ENCODE results near the gene OMP.

DNA sequence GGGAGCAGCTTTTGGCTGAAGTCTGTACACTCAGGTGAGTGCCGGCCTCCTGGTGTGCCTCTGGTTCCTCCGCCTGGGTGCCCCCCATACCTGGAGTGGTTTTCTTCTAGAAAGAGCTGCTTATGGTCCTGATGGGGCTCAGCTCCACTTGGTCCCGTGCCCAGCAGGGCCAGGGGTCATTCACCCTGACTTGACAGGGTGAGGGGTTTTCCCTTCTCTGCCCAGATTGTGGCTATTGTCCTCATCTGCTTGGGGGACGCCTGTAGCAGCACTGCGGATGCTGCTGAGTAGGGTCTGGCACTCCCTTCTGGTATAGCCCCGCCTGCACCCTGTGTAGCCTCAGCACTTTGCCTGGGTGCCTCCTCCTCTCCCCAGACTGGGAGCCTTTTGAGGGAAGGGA is 8.2 kb downstream of the OMP start:
- TF ChIP-seq, protein P1, sequence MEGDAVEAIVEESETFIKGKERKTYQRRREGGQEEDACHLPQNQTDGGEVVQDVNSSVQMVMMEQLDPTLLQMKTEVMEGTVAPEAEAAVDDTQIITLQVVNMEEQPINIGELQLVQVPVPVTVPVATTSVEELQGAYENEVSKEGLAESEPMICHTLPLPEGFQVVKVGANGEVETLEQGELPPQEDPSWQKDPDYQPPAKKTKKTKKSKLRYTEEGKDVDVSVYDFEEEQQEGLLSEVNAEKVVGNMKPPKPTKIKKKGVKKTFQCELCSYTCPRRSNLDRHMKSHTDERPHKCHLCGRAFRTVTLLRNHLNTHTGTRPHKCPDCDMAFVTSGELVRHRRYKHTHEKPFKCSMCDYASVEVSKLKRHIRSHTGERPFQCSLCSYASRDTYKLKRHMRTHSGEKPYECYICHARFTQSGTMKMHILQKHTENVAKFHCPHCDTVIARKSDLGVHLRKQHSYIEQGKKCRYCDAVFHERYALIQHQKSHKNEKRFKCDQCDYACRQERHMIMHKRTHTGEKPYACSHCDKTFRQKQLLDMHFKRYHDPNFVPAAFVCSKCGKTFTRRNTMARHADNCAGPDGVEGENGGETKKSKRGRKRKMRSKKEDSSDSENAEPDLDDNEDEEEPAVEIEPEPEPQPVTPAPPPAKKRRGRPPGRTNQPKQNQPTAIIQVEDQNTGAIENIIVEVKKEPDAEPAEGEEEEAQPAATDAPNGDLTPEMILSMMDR (IDR thresholded peaks at IDR 0.05; ENCODE audit: poor library complexity, severe bottlenecking), result no peak
- no peak for TF ChIP-seq POLR2AphosphoS5 (IDR thresholded peaks at IDR 0.05)
